H7 (cell line): Measurements from ENCODE around the gene VAMP7. TPM values are rescaled to one million over a fixed set of nuclear protein-coding genes. Genes with fewer than 3 reads are reported as not detected.
"Not testable (repeated sequence)": the region's sequence is repeated elsewhere in the genome, so short reads cannot be mapped to it uniquely, and the experiment has no call there.

Source experiments
- DNase-seq: peaks from one replicate; pipeline ENCODE4 v3.0.0; 2012
- H3K27me3 ChIP-seq: 2 replicates; pipeline ENCODE4 v1.6.0; 2011; ENCODE audit warnings: mild to moderate bottlenecking, low read length; ENCODE audit not compliant: control insufficient read depth, insufficient read depth
- H3K36me3 ChIP-seq: replicated peaks from 2 replicates; pipeline ENCODE4 v1.5.1; 2011; ENCODE audit warnings: low read length; ENCODE audit not compliant: control insufficient read depth, insufficient read depth
- H3K4me3 ChIP-seq: 2 replicates; pipeline ENCODE4 v1.5.1; 2011; ENCODE audit warnings: low read depth, mild to moderate bottlenecking, control low read depth, low read length, moderate library complexity; ENCODE audit not compliant: insufficient read depth
- total RNA-seq: library from RNA; depleted of rRNA; stranded (reverse); fragments of >200 nt; shearing (Covaris generic); gene quantifications from 2 replicates; pipeline ENCODE4 v1.2.3, GENCODE V29; 2014

The VAMP7 gene
- total RNA-seq, 1 experiment from 2014 or later: 25.2 TPM

DNA sequence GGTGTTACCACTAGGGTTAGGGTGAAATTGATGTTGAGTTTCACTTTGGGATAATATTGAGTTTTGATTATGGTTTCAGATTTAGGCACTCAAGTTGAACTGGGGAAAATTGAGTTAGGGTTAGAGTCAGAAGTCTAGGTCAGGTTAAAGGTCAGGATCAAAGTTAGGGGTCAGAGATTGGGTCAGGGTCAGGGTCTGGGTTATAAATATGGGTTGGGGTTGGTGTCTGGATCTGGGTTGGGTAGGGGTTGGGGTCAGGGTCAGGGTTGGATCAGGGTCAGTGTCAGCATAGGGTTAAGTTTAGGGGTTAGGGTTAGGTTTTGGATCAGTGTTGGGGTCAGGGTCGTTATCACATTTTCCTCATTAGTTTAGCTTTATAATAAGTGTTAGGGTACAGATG, 73.6 kb downstream of the VAMP7 start:
- Histone ChIP-seq H3K36me3 (no peaks in the 10 kb centered on the region), H3K4me3 (no peak overlapping the region), H3K27me3 (no peaks in the 10 kb centered on the region)
- no peak for DNase-seq

DNA sequence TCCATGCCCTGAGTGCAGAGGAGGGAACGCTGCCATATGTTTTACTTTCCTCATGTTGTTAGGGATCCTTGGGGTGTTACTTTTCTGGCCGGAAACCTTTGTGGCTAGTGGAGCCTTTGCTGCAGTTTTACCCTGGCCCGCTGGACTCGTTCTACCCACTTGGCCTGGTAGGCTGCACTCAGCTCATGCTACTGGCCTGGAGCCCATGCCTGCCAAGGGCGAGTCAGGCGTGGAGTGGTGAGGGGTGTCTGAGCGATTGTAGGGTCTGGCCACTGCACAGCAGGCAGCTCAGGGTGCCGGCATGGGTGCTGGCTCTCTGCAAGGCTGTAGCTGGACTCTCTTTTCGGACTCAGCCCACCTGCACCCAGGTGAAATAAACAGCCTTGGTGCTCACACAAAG, 75.0 kb downstream of the VAMP7 start:
- Histone ChIP-seq H3K36me3 (no peaks in the 10 kb centered on the region), H3K27me3 (no peaks in the 10 kb centered on the region), H3K4me3 (no peak overlapping the region)
- no peak for DNase-seq

DNA sequence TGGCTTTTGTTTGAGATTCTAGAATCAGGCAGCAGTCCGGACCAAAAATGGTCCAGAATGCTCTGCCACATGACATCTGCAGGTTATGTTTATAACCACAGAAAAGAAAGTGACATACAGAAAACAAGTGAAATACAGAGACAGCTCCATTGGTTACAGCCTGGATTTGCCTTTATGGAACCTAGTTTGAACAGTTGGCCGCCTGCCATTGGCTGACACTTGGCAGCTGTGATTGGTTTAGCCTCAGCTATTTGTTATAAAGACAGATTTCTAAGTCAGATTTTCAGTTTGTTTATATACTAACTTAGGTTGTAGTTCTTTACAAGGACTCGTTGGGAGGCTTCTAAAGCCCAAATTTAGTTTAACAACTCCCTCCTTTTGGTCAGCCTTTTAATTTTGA, 75.5 kb downstream of the VAMP7 start:
- H3K27me3 ChIP-seq: no peaks in the 10 kb centered on the region
- DNase-seq: no peak
- H3K4me3 ChIP-seq: no peak overlapping the region
- no peaks in the 10 kb centered on the region for H3K36me3 ChIP-seq

DNA sequence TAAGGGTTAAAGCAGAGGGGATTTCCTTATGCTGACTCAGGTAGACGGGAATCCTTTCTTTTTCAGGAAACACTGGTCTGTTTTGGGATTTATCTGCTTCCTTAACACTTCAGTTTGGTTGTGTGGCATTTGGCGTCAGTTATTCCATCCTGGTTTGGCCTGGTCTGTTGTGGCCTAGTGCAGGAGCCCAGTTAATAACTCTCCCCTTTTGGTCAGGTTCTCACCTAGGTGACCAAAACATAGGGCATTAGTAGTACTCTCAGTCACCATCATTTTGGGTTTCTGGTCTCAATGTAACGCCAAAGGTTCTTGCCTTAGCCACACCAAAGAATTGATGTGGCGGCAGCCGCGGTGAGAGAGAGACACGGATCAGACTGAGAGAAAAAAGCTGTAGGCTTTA, 76.7 kb downstream of the VAMP7 start:
- Histone ChIP-seq H3K27me3 (no peaks in the 10 kb centered on the region), H3K4me3 (no peak overlapping the region; the same call in 1 of the 2 replicates), H3K36me3 (no peaks in the 10 kb centered on the region)
- DNase-seq: no peak

DNA sequence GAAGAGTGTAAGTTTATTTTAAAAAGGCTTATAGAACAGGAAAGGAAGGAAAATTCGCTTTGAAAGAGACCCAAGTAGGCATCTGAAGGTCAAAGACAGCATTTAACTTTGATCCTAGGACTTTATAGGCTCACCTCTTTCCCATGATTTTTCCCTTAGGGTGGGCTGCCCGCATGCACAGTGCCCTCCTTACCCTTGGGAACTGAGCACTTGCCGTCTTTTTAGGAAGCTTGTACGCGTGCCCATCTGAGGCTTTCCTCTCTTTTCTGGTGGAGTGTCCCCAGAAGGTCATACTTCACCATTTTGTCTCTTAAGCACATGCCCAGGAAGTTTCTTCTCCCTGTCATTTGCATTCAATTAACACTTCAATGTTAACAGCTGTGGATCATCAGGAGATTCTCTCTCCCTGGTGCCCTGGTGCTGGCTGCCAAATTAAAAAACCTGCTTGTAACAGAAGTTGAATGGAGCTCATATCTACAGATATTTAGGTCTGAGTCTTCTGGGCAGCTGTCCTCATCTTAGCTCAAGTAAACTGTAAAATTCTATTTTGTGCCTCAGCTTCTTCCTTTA, 78.0 kb downstream of the VAMP7 start:
- DNase-seq: peak; percentile 8
- Histone ChIP-seq H3K36me3 (no peaks in the 10 kb centered on the region), H3K4me3 (peak overlapping the region; percentile 20), H3K27me3 (no peaks in the 10 kb centered on the region)

DNA sequence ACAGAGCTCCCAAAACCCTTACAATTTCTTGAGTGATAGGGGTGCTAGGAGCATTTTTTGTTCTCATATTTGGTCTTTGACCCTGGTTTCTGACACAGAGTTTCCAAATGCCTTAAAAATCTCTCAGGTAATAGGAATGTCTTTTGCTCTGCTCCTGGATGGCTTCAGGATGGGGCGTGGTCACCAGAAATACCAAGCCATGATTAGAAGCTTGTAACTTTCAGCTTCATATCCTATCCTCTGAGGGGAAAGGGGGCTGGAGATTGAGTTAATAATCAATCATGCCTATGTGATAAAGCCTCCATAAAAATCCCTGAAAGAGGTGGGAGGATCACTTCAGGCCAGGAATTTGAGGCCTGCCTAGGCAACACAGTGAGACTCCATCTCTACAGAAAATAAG, 81.8 kb downstream of the VAMP7 start:
- H3K36me3 ChIP-seq: no peaks in the 10 kb centered on the region
- no peak for DNase-seq
- no peak overlapping the region for H3K4me3 ChIP-seq
- H3K27me3 ChIP-seq: no peaks in the 10 kb centered on the region

DNA sequence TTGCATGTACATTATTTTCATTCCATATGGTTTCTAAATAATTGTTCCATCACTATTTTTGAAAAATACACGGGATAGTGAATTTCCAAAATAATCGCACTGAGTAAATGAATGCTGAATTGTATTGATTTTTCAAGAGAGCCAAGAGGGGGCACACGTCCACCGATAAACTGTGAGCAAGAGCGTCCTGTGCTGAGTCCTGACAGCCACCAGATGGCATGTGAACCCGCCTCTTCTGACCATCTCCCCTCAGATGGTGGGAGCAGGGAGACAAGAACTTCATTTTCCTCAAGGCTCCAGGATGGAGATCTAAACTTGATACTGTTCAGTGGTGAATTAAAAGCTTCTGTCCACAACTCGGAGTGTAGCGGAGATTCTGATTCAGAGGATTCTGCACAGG, 85.7 kb downstream of the VAMP7 start:
- Histone ChIP-seq H3K36me3 (no peaks in the 10 kb centered on the region), H3K27me3 (no peaks in the 10 kb centered on the region), H3K4me3 (no peak overlapping the region)
- peak; percentile 46 for DNase-seq

DNA sequence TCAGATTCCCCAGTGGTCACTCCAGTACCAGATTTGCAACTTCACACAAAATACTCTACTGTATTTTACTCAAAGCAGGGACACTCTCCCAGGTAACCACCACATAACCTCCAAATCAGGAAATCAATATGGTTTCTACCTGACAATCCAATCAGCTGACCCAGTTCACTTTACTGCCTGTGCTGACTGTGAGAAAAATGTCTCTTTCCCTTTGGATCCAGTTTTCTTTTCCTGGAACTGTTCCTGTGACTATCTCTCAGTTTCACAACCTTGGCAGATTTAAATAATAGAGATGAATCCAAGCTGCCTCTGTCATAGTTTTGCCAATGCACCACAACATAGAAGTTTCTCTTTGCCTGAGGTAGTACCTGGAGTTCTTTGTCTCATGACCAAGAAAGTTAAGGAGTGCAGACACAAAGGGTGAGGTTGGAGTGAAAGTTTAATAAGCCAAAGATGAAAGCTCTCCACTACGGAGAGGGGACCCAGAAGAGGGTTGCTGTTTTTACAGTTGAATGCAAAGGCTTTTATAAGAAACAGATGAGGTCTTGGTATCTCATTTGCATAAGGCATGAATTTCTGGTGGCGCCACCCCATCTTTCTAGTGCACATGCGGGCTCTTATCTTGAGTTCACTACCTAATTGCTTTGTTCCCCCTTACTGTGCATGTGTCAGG, 86.6 kb downstream of the VAMP7 start:
- H3K4me3 ChIP-seq: no peak overlapping the region
- H3K36me3 ChIP-seq: no peaks in the 10 kb centered on the region
- no peak for DNase-seq
- H3K27me3 ChIP-seq: no peaks in the 10 kb centered on the region

DNA sequence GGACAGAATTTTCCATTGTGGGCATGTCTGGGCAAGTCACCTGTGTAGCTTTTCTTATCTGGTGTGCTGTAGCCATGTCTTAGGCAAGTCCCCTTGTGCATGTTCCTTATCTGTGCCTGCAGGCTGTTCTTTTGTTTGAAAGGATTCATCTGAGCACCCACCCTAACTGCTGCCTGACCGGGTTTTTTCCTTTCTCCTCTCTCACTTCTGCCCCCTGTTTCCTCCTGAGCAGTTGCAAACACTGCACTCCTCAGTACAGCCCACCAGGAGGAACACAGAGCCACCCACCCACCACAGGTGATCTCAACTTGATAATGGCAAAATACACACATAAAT, 87.1 kb downstream of the VAMP7 start:
- Histone ChIP-seq H3K27me3 (no peaks in the 10 kb centered on the region), H3K4me3 (no peak overlapping the region), H3K36me3 (no peaks in the 10 kb centered on the region)
- no peak for DNase-seq

DNA sequence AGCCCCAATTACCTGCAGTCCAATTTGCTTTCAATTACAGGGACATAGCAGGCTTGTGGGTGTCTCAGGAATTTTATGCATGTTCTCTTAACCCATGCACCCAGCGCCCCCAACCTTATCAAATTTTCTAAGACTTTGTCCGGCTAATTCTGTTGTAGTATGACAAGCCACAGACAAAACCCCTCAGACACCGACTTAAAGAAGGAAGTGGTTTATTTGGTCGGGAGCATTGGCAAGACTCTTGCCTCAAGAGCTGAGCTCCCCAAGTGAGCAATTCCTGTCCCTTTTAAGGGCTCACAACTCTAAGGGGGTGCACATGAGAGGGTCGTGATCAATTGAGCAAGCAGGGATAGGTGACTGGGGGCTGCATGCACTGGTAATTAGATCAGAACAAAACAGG, 87.6 kb downstream of the VAMP7 start:
- no peaks in the 10 kb centered on the region for H3K27me3 ChIP-seq
- H3K36me3 ChIP-seq: no peaks in the 10 kb centered on the region
- no peak overlapping the region for H3K4me3 ChIP-seq
- no peak for DNase-seq

DNA sequence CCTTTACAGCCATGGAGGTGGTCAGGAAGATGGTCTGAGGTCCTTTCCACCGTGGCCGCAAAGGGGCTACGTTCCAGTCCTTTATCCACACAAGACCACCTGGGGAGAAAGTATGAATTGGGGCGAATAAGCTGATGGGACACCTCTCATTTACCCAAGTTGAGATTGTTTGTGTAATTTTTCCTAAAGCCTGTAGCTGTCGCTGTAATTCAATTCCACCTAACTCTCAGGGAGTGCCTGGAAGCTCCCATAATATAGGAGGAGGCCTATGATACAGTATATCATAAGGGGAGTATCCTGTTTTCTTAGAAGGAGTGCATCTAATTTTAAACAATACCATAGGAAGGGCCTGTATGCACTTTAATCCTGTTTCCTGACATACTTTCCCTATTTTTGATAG, 90.5 kb downstream of the VAMP7 start:
- not testable (repeated sequence) for H3K4me3 ChIP-seq, DNase-seq, H3K36me3 ChIP-seq, H3K27me3 ChIP-seq

DNA sequence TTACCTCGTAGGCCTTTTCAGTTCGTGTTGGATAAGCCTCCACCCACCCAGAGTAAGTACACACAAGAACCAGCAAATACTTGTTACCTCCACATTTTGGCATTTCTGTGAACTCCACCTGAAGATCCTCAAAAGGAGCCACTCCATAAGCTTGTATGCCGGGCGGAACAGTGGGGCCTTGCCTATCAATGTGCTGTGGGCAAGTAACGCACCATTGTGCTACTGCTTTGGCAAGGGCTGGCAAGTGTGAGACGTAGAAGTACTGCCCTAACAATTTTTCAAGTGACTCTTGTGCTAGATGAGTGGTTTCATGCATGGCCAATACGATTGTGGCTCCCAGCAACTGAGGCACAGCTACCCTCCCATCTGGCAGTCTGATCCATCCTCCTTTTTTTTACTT, 91.1 kb downstream of the VAMP7 start:
- not testable (repeated sequence) for H3K4me3 ChIP-seq, H3K36me3 ChIP-seq

DNA sequence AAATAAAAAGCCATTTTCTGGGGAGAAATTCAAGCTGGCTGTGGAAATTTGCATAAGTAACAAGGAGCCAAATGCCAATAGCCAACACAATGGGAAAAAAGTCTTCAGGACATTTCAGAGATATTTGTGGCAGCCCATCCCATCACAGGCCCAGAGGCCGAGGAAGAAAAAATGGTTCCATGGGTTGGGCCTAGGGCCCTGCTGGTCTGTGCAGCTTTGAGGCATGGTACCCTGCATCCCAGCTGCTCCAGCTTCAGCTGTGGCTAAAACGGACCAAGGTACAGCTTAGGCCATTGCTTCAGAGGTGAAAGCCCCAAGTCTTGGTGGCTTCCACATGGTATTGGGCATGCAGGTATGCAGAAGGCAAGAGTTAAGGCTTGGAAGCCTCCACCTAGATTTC, 102.2 kb downstream of the VAMP7 start:
- Histone ChIP-seq H3K4me3 (no peak overlapping the region), H3K36me3 (no peaks in the 10 kb centered on the region), H3K27me3 (no peaks in the 10 kb centered on the region)
- no peak for DNase-seq

More for the DNA sequence above, 91.1 kb downstream of the VAMP7 start:
- DNase-seq, H3K27me3 ChIP-seq: not testable (repeated sequence)

DNA sequence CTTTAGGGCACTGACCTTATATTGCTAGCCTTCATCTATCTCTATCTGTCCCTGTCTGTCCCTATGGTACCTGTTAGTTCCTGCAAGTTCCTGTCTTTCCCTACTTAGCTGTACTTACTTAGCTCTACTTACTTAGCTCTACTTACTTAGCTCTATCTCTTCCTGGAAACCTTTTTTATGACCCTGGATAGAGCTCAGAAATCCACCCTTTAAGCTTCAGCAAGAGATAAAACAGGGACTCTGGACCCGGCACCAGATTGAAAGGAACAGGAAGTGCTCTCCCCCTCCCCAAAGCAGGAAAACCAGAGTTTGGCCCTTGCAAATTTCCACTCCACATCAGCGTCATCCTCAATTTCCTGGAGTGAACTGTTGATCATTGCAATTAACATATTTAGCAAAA, 104.1 kb downstream of the VAMP7 start:
- no peaks in the 10 kb centered on the region for H3K36me3 ChIP-seq
- H3K4me3 ChIP-seq: no peak overlapping the region
- DNase-seq: no peak
- H3K27me3 ChIP-seq: no peaks in the 10 kb centered on the region

DNA sequence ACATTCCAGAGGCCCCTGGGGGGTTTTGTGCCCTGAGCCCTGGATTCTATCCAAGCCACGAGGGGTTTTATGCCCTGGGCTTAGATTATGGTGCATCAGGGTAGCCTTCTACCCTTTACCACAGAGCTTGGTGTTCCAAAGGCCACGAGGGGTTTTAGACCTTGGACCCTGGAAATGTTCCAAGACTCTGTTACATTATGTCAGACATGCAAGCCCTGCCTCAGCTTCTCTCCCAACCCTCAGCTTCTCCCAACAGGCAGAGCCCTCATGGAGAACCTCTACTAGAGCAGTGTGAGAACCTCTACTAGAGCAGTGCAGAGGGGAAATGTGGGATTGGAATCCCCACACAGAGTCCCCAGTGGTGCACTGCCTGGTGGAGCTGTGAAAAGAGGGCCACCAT, 105.8 kb downstream of the VAMP7 start:
- DNase-seq, H3K36me3 ChIP-seq, H3K27me3 ChIP-seq, H3K4me3 ChIP-seq: not testable (repeated sequence)

DNA sequence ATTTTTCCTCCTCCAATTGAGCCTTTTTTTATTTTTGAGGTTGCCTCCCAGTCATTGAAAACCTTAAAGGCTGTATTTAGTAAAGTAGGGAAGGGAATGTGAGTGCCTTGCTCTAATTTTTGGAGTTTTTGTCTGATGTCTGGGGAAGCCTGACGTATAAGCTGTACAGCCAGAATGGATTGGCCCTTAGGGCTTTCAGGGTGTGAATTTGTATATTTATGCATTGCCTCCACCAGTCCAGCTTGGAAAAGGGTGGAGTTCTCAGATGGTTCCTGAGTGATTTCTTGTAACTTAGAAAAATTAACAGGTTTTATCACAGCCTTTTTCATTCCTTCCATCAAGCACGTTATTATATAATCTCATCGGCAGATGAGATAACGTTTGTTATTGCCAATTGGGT, 107.7 kb downstream of the VAMP7 start:
- no peak for DNase-seq
- Histone ChIP-seq H3K4me3 (no peak overlapping the region), H3K27me3 (no peaks in the 10 kb centered on the region), H3K36me3 (no peaks in the 10 kb centered on the region)
